Subcutaneous abdominal adipose tissue (tissue), 5 donors: Measurements from ENCODE around the gene CACFD1.
A peak's percentile ranks its signal among the peaks of the same experiment; 100 is the strongest.

ENCODE experiments used
- H3K27ac ChIP-seq: one replicate; pipeline ENCODE4 v1.7.0; 2013; ENCODE audit warnings: low read depth, mild to moderate bottlenecking, inconsistent platforms, low read length, moderate library complexity
- H3K27me3 ChIP-seq, 5 donors: one replicate each; pipeline ENCODE4 v1.7.0; 2013; ENCODE audit warnings: low read length in 5 of 5, inconsistent platforms in 1 of 5; ENCODE audit not compliant: control insufficient read depth in 5 of 5, insufficient read depth in 4 of 5
- H3K36me3 ChIP-seq, 5 donors: one replicate each; pipeline ENCODE4 v1.7.0; 2013; ENCODE audit warnings: low read length in 5 of 5; ENCODE audit not compliant: control insufficient read depth in 5 of 5, insufficient read depth in 5 of 5
- H3K4me1 ChIP-seq, 5 donors: one replicate each; pipeline ENCODE4 v1.7.0; 2013; ENCODE audit warnings: low read length in 5 of 5, mild to moderate bottlenecking in 3 of 5, moderate library complexity in 1 of 5; ENCODE audit not compliant: control insufficient read depth in 5 of 5, insufficient read depth in 5 of 5
- H3K4me3 ChIP-seq, 5 donors: one replicate each; pipeline ENCODE4 v1.7.0; 2013; ENCODE audit warnings: low read length in 5 of 5, low read depth in 1 of 5
- H3K9ac ChIP-seq, 5 donors: one replicate each; pipeline ENCODE4 v1.7.0; 2013; ENCODE audit warnings: low read length in 5 of 5, mild to moderate bottlenecking in 4 of 5, moderate library complexity in 3 of 5
- H3K9me3 ChIP-seq, 5 donors: one replicate each; pipeline ENCODE4 v1.7.0; 2013; ENCODE audit warnings: low read length in 5 of 5; ENCODE audit not compliant: control insufficient read depth in 5 of 5
- donor health status: healthy.
- donor health status: healthy.
- donor health status: healthy.
- donor health status: healthy.
- donor health status: healthy.

CACFD1 gene

GRCh38 chr9:133476036-133476931 lies 16.5 kb downstream of the CACFD1 start:
- Histone ChIP-seq H3K4me1 (peaks cover 1 to 46% (median 22%) of the 10 kb centered on the region in 5 donors), H3K4me3 (no peak overlapping the region), H3K36me3 (peaks cover 0 to 19% (median 13%) of the 10 kb centered on the region in 5 donors), H3K9me3 (no peaks in the 10 kb centered on the region), H3K27me3 (no peaks in the 10 kb centered on the region), H3K27ac (no peak overlapping the region), H3K9ac (no peak overlapping the region)

- peaks cover 0 to 19% (median 13%) of the 10 kb centered on the region in 5 donors for H3K36me3 ChIP-seq
- H3K27ac ChIP-seq, result no peak overlapping the region
- H3K4me1 ChIP-seq, result peaks cover 1 to 40% (median 18%) of the 10 kb centered on the region in 5 donors
- no peak overlapping the region for H3K9ac ChIP-seq
- H3K4me3 ChIP-seq, result no peak overlapping the region
- no peaks in the 10 kb centered on the region for H3K9me3 ChIP-seq
- H3K27me3 ChIP-seq, result no peaks in the 10 kb centered on the region
Observed at GRCh38 chr9:133476941-133477340, 17.2 kb downstream of the CACFD1 start.

- Histone ChIP-seq H3K9me3 (no peaks in the 10 kb centered on the region), H3K9ac (no peak overlapping the region), H3K4me3 (no peak overlapping the region), H3K36me3 (peaks cover 0 to 19% (median 10%) of the 10 kb centered on the region in 5 donors), H3K27me3 (peaks cover 0 to 3% (median 0%) of the 10 kb centered on the region in 5 donors), H3K27ac (no peak overlapping the region), H3K4me1 (peaks cover 1 to 38% (median 18%) of the 10 kb centered on the region in 5 donors)
Observed at GRCh38 chr9:133477461-133477860, 17.7 kb downstream of the CACFD1 start.

- Histone ChIP-seq H3K27ac (no peak overlapping the region), H3K36me3 (peaks cover 0 to 13% (median 10%) of the 10 kb centered on the region in 5 donors), H3K27me3 (peaks cover 0 to 4% (median 0%) of the 10 kb centered on the region in 5 donors), H3K4me1 (peaks cover 1 to 38% (median 18%) of the 10 kb centered on the region in 5 donors), H3K4me3 (peak overlapping the region in 4 of 5 donors; percentile 50 to 69 (median 62)), H3K9ac (peak overlapping the region in 4 of 5 donors; percentile 38 to 70 (median 56)), H3K9me3 (no peaks in the 10 kb centered on the region)
Observed at GRCh38 chr9:133477992-133478850, 18.4 kb downstream of the CACFD1 start.

- no peak within 1 kb of the TSS for H3K27ac ChIP-seq
- peaks cover 0 to 4% (median 0%) of the 10 kb centered on the region in 5 donors for H3K27me3 ChIP-seq
- H3K4me1 ChIP-seq, result peaks cover 1 to 38% (median 18%) of the 10 kb centered on the region in 5 donors
- peak within 1 kb of the TSS in 4 of 5 donors; percentile 50 to 69 (median 62) for H3K4me3 ChIP-seq
- peaks cover 0 to 8% (median 3%) of the 10 kb centered on the region in 5 donors for H3K36me3 ChIP-seq
- H3K9me3 ChIP-seq, result no peaks in the 10 kb centered on the region
- H3K9ac ChIP-seq, result peak within 1 kb of the TSS in 4 of 5 donors; percentile 38 to 70 (median 56)
Observed at GRCh38 chr9:133478851-133479711, 19.3 kb downstream of the CACFD1 start, which contains the start of gene SLC2A6. Gene SLC2A6, minus strand, starts transcription at chr9:133479099. Its CDS starts 40 bp downstream, at chr9:133479059.

- H3K36me3 ChIP-seq, result no peaks in the 10 kb centered on the region
- peaks cover 1 to 26% (median 16%) of the 10 kb centered on the region in 5 donors for H3K4me1 ChIP-seq
- no peak overlapping the region for H3K27ac ChIP-seq
- H3K27me3 ChIP-seq, result peaks cover 0 to 19% (median 9%) of the 10 kb centered on the region in 5 donors
- no peaks in the 10 kb centered on the region for H3K9me3 ChIP-seq
- H3K9ac ChIP-seq, result no peak overlapping the region
- H3K4me3 ChIP-seq, result no peak overlapping the region
Observed at GRCh38 chr9:133483611-133484010, 23.8 kb downstream of the CACFD1 start.

GRCh38 chr9:133484671-133485437 lies 25.1 kb downstream of the CACFD1 start:
- H3K9me3 ChIP-seq, result no peaks in the 10 kb centered on the region
- H3K4me3 ChIP-seq, result no peak overlapping the region
- H3K27me3 ChIP-seq, result peaks cover 4 to 23% (median 18%) of the 10 kb centered on the region in 5 donors
- H3K36me3 ChIP-seq, result no peaks in the 10 kb centered on the region
- H3K4me1 ChIP-seq, result peaks cover 0 to 16% (median 4%) of the 10 kb centered on the region in 5 donors
- H3K27ac ChIP-seq, result no peak overlapping the region
- H3K9ac ChIP-seq, result peak overlapping the region in 2 of 5 donors; percentile 6 to 14

GRCh38 chr9:133485531-133486260 lies 25.9 kb downstream of the CACFD1 start:
- no peaks in the 10 kb centered on the region for H3K36me3 ChIP-seq
- no peaks in the 10 kb centered on the region for H3K9me3 ChIP-seq
- H3K4me3 ChIP-seq, result no peak overlapping the region
- peaks cover 6 to 30% (median 23%) of the 10 kb centered on the region in 5 donors for H3K27me3 ChIP-seq
- H3K9ac ChIP-seq, result peak overlapping the region in 1 of 5 donors; percentile 14
- peaks cover 0 to 14% (median 4%) of the 10 kb centered on the region in 5 donors for H3K4me1 ChIP-seq
- no peak overlapping the region for H3K27ac ChIP-seq
